GM21423 (cell line): ENCODE measurements around the gene AP1M2.
"Not testable (repeated sequence)": the region's sequence is repeated elsewhere in the genome, so short reads cannot be mapped to it uniquely, and the experiment has no call there.

Source experiments
- ATAC-seq: cut with Tn5 transposase; IDR thresholded peaks from one replicate; pipeline ENCODE4 v1.9.1; 2021; ENCODE audit warnings: mild to moderate bottlenecking, moderate library complexity; ENCODE audit not compliant: unreplicated experiment

Gene AP1M2

DNA sequence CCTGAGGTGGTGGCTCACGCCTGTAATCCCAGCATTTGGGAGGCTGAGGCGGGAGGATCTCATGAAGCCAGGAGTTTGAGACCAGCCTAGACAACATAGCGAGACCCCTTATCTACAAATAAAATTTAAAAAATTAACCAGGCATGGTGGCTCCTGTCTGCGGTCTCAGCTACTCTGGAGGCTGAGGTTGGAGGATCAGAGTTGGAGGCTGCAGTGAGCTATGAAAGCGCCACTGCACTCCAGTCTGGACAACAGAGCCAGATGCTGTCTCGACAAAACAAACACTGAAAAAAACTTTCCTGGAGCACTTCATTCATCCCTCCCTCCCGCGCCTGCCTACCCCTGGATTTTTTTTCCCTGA is 44.1 kb downstream of the AP1M2 start:
- ATAC-seq: no peak

DNA sequence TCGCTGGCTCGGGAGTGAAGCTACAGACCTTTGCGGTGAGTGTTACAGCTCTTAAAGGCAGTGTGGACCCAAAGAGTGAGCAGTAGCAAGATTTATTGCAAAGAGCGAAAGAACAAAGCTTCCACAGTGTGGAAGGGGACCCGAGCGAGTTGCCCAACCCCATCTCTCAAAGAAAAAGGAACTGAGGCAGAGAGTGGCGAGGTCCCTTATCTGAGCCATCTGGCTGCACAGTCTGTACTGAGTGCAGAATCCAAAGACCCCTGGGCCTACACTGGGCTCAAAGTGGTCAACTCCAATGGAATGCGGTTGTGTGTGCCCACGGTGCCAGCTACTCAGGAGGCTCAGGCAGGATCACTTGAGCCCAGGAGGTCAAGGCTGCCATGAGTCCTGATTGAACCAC is 48.1 kb downstream of the AP1M2 start:
- not testable (repeated sequence) for ATAC-seq

DNA sequence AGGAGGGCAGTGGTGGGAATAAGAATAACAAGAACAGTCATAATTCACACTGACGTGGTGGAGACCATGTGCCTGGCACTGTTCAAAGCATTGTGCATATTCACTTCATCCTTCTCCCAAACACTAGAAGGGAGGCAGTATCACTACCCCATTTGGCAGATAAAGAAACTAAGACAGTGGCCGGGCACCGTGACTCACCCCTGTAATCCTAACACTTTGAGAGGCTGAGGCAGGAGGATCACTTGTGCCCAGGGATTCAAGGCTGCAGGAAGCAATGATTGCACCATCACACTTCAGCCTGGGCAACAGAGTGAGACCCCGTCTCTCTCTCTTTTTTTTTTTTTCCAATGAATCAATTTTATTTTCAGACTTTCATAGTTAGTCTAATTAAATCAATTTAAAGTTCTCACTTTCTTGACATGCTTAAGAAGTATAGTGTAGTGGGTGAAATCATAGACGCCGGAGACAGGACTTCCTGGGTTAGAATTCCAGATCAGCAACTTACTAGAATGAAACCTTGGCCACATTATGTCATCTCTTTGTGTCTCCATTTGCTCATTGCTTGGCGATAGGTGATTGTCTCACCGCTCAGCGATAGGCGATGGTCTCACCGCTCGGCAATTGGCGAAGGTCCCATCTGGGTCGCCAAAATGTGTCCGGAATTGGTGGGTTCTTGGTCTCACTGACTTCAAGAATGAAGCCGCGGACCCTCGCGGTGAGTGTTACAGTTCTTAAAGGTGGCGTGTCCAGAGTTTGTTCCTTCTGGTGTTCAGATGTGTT is 48.7 kb downstream of the AP1M2 start:
- no peak for ATAC-seq

DNA sequence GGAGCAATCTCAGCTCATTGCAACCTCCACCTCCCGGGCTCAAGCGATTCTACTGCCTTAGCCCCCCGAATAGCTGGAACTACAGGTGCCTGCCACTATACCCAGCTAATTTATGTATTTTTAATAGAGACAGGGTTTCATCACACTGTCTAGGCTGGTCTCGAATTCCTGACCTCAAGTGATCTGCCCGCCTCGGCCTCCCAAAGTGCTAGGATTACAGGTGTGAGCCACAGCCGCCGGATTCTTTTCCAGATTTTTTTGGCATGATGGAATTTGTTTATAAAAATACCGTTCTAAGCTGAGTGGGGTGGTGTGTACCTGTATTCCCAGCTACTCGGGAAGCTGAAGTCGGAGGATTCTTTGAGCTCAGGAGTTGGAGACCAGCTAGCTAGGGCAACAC is 49.4 kb downstream of the AP1M2 start:
- no peak for ATAC-seq

DNA sequence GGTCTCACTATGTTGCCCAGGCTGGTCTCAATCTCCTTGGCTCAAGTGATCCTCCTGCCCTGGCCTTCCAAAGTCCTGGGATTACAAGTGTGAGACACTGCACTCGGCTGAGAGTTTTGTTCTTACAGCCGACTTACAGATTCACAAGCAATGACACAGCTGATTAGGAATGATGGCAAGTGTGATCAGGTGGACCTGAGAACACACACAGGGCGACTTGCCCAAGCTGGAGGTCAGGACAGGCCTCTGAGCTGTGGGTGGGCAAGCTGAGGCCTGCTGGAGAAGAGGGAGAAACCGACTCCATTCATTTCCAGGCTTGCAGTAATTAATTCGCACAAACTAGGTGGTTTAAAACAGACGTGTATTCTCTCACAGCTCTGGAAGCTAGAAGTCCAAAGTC is 51.5 kb downstream of the AP1M2 start:
- no peak for ATAC-seq

DNA sequence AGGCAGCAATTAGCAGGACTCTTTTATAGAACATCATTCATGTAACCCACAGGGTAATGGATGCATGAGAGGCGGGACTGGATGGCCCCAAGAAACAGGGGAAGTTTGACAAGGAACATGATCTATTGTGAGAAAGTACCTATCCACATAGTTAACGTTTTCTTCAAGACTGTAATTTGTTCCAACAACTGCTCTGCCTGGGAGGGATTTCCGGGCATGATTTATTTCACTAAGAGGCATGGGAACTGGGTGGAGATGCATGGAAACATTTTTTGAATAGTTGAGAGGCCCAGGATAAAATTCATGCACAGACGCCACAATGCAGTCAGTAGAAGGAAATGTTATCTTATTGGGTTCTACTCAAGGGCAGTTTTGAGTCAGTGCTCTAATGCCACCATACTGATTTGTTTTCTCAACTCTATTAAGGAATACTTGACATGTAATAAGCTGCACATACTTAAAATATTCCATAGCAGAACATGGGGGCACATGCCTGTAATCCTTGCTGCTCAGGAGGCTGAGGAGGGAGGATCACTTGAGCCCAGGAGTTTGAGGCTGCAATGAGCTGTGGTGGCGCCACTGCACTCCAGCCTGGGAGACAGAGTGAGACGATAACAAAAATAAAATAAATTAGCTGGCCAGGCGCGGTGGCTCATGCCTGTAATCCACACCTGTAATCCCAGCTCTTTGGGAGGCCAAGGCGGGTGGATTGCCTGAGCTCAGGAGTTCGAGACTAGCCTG is 53.3 kb downstream of the AP1M2 start:
- no peak for ATAC-seq

DNA sequence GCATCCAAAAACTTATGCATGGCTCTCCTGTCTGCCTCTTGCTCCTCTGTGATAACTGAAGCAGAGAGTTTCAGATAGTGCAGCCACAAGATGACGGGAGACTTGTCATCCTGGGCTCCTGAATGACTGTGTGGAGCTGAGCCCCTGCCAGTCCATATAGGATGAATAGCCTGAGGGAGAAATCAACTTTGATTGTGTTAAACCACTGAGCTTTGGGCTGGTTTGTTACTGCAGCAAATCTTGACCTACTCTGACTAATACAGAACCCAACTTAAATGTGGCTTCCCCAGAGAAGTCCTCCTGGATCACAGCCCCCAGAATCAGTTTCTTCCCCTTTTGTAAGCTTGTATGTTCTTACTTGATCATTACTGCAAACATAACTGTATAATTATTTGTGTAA is 54.7 kb downstream of the AP1M2 start:
- ATAC-seq: no peak

DNA sequence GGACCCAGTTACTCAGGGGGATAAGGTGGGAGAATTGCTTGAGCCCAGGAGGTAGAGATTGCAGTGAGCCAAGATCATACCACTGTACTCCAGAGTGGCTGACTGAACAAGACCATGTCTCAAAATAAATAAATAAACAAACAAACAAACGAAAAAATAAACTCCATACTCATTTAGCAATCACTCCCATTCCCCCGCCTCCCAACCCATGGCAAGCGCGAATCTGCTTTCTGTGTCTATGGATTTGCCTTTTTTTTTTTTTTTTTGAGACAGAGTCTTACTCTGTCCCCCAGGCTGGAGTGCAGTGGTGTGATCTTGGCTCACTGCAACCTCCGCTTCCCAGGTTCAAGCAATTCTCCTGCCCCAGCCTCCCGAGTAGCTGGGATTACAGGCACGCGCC is 60.2 kb downstream of the AP1M2 start:
- ATAC-seq: not testable (repeated sequence)

DNA sequence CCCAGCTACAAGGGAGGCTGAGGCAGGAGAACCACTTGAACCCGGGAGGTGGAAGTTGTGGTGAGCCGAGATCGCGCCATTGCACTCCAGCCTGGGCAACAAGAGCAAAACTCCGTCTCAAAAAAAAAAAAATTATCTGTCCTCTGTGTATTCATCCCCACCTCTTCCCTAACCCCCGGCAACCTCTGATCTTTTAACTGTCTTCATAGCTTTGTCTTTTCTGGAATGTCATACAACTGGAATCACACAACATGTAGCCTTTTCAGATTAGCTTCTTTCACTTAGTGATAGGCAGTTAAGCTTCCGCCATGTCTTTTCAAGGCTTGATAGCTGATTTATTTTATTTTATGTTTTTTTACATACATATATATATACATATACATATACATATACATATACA is 61.5 kb downstream of the AP1M2 start:
- ATAC-seq: no peak

DNA sequence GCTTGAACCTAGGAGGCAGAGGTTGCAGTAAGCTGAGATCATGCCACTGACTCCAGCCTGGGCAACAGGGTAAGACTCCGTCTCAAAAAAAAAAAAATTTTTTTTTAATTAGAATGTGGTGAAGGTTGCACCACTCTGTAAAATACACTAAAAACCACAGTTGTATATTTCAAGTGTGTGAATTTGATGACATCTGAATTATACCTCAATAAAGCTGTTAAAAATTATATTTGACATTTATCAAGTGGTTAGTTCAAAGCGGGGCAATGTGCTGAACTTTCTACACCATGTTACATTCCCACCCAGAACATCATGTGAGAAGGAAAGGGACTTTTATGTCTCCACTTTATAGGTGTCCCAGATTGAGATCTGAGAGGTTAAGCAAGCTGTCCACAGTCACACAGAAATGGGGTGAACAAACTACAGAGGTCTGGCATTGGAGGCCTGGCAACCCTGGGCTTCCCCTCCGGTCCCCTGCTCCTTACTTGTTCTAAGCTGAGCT is 63.9 kb downstream of the AP1M2 start:
- no peak for ATAC-seq
